ENCODE results near the gene TMEM234.

Gene TMEM234

DNA sequence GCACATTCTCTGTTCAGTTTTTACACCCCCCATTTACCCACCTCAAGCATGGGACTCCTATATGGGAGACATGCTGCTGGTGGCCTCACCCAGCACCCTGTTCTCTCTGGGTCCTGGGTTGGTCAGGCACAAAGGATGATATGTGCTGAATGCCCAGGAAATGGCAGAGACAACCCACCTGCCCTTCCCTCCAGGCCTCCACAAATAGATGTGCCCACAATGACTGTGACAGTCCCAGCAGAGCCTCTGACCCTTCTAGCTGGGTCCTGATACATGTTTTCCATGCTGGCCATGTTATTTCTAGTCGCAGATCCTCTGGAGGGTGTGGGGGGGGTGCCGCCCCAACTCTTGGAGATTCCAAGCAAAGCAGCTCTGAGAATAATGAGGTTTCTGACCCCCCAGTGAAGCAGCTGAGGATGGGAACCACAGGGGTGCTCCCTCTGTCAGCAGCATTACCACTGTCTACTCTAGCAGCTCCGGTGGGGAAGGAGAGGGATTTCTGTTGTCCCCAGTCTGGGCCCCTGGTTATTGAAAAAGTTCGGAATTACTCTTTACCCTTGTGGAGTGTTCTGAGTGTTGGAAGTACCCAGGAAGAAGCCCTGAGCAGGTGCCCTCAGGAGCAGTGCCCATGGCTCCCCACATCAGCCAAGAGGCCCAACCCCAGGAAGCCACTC, 23.0 kb downstream of the TMEM234 start:
- DNase-seq: no peak

DNA sequence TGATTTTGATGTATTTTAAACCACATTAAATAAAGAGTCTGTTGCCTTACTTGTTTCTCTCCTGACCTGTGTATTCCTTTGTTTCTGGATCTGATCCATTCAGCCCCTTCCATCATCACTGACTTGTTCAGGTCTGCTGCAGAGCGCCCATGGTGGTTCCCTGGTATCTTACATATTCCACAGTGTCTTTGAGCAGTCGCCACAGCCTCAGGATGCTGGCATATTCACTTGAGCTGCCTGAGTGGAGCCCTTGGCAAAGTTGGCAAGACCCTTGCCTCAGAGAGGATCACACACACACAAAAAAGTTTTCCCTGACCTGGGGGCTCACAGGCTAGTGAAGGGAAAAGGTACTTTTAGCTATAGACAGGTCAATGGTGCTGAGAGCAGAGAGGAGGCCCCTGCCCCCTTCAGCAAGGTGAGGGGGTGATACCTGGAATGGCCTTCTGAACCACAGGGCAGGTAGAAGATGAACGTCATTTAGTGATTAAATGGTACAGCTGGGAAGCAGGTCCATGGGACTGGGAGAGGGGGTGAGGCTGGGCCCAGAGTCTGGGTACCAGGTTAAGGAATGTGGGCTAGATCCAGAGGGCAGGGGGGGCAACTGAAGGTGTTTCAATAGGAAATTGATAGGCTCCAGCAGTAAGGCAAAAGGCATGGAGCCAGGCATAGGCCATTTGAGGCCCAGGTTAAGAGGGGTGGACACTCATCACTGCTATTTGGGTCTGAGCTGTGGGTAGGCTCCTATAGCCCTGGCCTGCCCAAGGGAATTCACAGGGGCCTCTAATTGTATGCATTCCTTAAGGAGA, 23.7 kb downstream of the TMEM234 start:
- DNase-seq: no peak

GRCh38 chr1:32197837-32198236, 24.3 kb downstream of the TMEM234 start:
- DNase-seq: no peak

DNA sequence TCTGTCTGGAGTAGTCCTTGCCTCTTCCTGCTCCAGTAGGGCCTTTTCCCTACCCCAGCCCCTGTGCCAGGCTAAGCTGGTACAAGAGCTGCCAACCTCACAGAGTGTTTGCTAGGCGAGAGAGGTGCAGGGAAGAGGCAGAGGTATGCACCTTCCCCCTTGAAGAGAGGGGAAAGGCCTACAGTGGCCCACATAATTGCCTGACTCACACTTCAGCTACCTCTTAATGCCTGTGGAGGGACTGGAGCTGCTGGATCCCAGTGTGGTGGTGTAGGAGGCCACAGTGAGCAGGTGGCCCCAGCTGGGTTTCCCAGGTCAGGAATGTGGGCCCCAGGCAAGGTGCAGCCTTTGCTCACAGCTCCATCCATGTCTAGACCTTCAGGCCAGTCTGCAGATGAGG, 25.1 kb downstream of the TMEM234 start:
- no peak for DNase-seq

GRCh38 chr1:32195972-32196823, 26.0 kb downstream of the TMEM234 start:
- no peak for DNase-seq

GRCh38 chr1:32195531-32195930, 26.6 kb downstream of the TMEM234 start:
- no peak for DNase-seq

- DNase-seq: no peak
These were observed 27.2 kb downstream of the TMEM234 start for GRCh38 chr1:32194984-32195383.

DNA sequence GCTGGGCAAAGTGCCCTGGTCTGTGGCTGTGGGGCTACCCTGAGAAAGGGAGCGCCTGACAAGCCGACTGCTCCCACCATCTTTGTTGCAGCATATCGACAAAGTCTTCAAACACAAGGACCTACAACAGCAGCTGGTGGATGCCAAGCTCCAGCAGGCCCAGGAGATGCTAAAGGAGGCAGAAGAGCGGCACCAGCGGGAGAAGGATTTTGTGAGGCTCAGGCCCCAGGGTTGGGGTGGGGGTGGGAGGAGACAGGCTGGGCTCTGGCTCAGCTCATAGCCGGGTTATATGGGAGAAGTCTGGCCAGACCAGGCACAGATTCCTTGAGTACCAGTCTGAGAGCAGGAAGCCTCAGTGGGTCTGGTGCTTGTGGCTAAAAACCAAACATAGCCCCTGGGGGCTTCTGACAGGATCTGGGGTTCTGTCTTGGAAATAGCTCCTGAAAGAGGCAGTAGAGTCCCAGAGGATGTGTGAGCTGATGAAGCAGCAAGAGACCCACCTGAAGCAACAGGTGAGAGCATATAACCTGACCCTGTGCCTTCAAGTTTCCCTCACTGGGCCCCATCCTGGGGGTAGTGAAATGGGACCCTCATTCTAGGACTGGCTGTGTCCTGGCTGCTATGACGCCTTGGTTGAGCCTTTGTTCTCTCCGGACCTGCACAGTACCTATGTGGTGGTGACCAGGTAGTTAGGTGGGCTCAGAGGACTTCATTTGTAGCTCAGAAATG, 29.8 kb downstream of the TMEM234 start:
- DNase-seq: no peak

DNA sequence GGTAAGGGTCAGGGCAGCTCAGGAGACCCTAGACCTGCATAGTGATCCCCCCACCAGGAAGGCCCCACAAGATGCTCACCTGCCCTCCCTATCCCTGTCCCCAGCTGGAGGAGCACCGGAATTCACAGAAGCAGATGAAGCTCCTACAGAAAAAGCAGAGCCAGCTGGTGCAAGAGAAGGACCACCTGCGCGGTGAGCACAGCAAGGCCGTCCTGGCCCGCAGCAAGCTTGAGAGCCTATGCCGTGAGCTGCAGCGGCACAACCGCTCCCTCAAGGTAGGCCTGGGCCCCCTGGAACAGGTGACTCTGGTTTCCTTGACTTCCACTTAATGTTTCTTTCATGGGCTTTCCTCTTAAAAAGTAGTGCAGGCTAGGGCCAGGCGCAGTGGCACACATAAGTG, 34.3 kb downstream of the TMEM234 start:
- no peak for DNase-seq

GRCh38 chr1:32186491-32186890, 35.7 kb downstream of the TMEM234 start:
- DNase-seq: no peak

- DNase-seq: no peak
These were observed 36.1 kb downstream of the TMEM234 start for GRCh38 chr1:32186077-32186476.

DNA sequence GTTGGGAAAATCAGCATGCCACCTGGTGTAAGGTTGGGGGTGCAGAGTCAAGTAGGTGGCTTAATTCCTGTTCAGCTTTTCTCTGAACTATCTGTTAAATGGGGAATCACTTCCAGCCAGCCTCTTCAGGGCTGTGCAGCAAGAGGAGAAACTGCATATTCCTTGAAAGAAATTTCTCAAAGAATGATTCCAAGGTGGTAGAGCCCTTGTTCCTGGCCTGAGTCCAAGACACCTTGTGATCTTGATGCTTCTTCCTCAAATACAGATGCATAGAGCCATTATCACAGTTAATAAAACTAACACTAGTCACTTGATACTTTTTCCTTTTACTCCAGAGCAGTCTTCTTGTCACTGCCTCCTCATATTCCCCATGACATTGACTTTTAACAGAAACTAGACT, 37.5 kb downstream of the TMEM234 start:
- no peak for DNase-seq

- no peak for DNase-seq
These were observed 40.1 kb downstream of the TMEM234 start for GRCh38 chr1:32182060-32182459.

- DNase-seq: no peak
These were observed 40.6 kb downstream of the TMEM234 start for GRCh38 chr1:32181563-32181962.

DNA sequence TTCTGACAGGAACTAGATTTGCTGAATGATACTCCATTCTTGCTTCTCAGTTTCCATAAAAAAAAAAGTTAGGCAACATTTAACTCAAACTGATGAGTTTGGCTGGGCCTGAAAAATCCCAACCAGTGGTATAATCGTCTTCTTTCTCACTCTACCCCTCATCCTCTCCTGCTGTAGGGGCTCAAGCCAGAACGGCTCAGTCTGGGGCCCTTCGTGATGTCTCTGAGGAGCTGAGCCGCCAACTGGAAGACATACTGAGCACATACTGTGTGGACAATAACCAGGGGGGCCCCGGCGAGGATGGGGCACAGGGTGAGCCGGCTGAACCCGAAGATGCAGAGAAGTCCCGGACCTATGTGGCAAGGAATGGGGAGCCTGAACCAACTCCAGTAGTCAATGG, 41.1 kb downstream of the TMEM234 start:
- no peak for DNase-seq

- DNase-seq: peak; percentile 19
These were observed 41.7 kb downstream of the TMEM234 start for GRCh38 chr1:32180186-32181060.

DNA sequence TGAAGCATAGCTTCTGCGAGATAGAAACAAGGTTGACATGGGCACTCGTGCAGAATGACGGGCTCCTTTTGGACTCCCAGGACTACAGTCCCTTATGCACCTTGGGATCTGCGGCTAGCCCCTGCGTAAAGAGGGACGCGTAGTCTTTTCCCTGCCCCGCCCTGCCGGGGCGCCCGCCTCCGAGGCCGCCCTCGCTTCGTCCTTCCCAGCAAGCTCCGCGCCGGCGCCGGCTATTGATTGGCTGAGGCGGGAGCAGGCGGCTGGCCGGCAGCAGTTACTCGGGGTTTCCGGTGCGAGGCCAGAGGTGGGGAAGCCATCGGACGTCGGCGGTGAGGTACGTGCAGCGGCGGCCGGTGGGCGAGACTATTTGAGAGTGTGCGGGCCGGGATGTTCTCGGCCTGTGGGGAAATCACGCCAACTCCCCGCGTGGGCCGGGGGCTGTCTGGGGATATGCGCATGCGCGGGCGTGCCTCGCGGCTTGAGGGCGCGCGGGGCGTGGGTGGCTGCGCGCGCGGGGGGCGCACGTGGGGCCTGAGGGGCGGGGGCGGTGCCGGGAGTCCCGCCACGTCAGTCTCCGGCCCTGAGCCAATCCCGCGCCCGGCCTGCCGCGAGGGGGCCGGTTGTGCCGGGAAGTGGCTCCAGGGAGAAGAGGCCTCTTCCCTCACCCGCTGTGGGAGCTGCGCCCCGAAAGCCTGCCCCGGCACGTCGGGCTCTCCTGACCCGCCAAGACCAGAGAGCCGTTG, 42.5 kb downstream of the TMEM234 start, which contains the start of gene TXLNA:
TXLNA (plus strand) TSS at position 233 of the 743 bp plus-strand sequence. CDS start 671 bp downstream, outside the sequence.
- peak; percentile 83 for DNase-seq

DNA sequence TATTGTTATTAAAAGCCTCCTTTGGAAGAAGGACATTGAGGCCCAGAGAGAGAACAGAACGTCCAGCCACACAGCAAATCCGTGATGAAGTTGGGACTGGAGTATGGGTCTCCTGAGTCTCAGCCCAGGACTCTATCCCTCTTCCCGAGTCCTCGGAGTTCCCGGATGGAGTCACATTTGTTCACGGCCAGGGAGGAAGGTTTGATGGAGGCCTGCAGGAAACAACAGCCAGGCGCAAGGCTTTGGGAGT, 43.0 kb downstream of the TMEM234 start:
- DNase-seq: no peak

DNA sequence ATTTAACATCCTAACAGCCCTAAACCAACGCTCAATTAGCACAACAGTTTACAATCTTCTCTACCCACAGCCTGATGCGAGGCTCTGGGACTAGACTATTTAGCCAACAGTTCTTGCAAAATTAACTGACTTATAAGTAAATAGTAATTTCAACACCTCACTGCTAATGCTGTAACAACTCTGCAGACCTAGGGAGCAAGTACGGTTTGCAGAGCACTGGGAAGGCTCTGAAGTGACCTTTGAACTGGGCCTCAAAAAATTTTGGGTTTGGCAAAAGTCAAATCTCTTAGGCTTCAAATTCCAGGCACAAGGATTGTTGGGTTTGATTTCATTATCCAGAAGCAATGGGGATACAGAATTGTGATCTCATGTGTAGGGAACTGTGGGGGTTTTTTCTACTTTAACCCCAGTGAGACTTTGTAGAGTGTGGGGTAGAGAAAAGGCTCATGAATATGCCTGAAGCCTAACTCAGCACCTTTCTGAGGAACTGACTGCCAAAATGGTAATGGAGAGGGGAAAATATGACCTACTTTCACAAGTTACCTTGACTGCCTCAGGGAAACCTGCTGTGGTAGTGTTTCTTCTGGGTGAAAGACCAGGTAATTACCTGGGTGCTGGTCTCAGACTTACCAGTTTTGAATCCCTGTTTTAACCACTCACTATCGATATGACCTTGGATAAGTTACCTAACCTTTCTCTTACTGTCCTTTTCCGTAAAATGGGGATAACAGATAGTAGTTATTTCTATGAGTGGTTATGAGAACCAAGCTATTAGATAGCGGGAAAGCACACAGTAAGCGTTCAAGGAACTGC, 43.6 kb downstream of the TMEM234 start:
- no peak for DNase-seq

GRCh38 chr1:32172621-32173245, 49.4 kb downstream of the TMEM234 start:
- DNase-seq: no peak
